ENCODE results near the gene LRRTM3. TPM values are rescaled to one million over a fixed set of nuclear protein-coding genes. Genes with fewer than 3 reads are reported as not detected.

Gene LRRTM3
- total RNA-seq, 1 experiment from 2014 or later, result 0.96 TPM

DNA sequence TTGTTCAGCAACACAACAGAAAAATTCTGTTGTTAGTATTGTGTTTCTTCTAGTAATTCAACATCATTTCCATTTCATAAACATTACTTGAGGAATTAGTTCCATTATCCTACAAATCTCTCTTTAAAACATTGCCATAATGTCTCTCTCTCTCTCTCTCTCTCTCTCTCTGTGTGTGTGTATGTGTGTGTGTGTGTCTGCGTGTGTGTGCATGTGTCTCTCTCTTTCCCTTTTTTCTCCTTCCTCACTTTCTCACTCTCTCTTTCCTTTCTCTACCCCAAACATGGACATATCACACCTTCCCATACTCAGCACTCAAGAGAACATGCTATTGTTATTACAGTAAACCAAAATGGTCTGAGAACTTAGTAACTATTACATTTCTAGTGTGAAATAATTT lies 16.6 kb downstream of the LRRTM3 start:
- Histone ChIP-seq H3K27me3 (ENCODE audit: insufficient read depth, low read length) (no peaks in the 10 kb centered on the region), H2BK15ac (ENCODE audit: low read depth, low read length) (no peak overlapping the region), H3K14ac (ENCODE audit: insufficient read depth, low read length) (no peak overlapping the region), H3K18ac (ENCODE audit: insufficient read length, low read depth, low read length) (no peak overlapping the region), H3K23me2 (ENCODE audit: insufficient read length, low read depth, low read length, poor library complexity, severe bottlenecking) (no peaks in the 10 kb centered on the region), H4K5ac (ENCODE audit: insufficient read length, low read depth, low read length) (no peak overlapping the region), H3K4ac (ENCODE audit: low read depth, low read length) (no peak overlapping the region), H2BK5ac (ENCODE audit: insufficient read length, low read length) (no peak overlapping the region), H3K79me1 (ENCODE audit: insufficient read depth, low read depth, low read length, poor library complexity, severe bottlenecking) (no peaks in the 10 kb centered on the region), H2BK120ac (ENCODE audit: low read depth, low read length, poor library complexity, severe bottlenecking) (no peak overlapping the region), H3K79me2 (ENCODE audit: insufficient read depth, low read length) (no peaks in the 10 kb centered on the region), H3K9me3 (ENCODE audit: control insufficient read depth, low read depth, low read length) (no peaks in the 10 kb centered on the region), H3K27ac (ENCODE audit: insufficient read length, low read depth, low read length) (no peak overlapping the region), H3K4me2 (ENCODE audit: insufficient read depth, insufficient read length, low read length) (no peak overlapping the region), H4K91ac (ENCODE audit: insufficient read length, low read depth, low read length) (no peak overlapping the region), H3K9ac (ENCODE audit: extremely low read depth, insufficient read length, low read length) (no peak overlapping the region), H2BK12ac (ENCODE audit: insufficient read length, low read depth, low read length) (no peak overlapping the region), H2AFZ (ENCODE audit: low read length) (no peak overlapping the region), H3K23ac (ENCODE audit: insufficient read length, low read depth, low read length) (no peak overlapping the region), H4K8ac (replicated peaks; ENCODE audit: insufficient read length, low read depth, low read length) (no peak overlapping the region), H4K20me1 (ENCODE audit: control insufficient read depth, insufficient read depth, insufficient read length) (no peaks in the 10 kb centered on the region), H3T11ph (ENCODE audit: low read length) (no peak overlapping the region), H3K4me1 (ENCODE audit: insufficient read depth, low read length) (no peaks in the 10 kb centered on the region), H3K56ac (ENCODE audit: insufficient read length, low read depth, low read length) (no peak overlapping the region), H2AK5ac (ENCODE audit: insufficient read length, low read length) (no peak overlapping the region), H2BK20ac (ENCODE audit: low read depth, low read length, poor library complexity, severe bottlenecking) (no peak overlapping the region)
- Mint-ChIP-seq H3K27ac (no peak overlapping the region; a peak in 1 of 7 replicates), H3K27me3 (ENCODE audit: low read depth) (no peaks in the 10 kb centered on the region), H3K4me3 (no peak overlapping the region), H3K36me3 (ENCODE audit: insufficient read depth in 1 of 3, low read depth in 3 of 3) (peaks cover 0 to 3% (median 0%) of the 10 kb centered on the region in 3 experiments; a peak in 2 of 7 replicates), H3K4me1 (0 out of 4 replicates have a peak, but pooled peaks cover 0 to 2% of the 10 kb centered on the region in 2 experiments), H3K9me3 (no peaks in the 10 kb centered on the region)
- no CpG with 5 or more reads among the region's 1 CpG for WGBS (ENCODE audit: extremely low coverage, insufficient read length, low lambda C conversion rate)
- no peak for DNase-seq
- no peak for TF ChIP-seq CTCF (conservative IDR thresholded peaks at IDR 0.05)
